Coronary artery (tissue), 2 donors: Measurements from ENCODE around the gene C2CD2.

ENCODE experiments used
- DNase-seq: peaks from one replicate; pipeline ENCODE4 v3.0.0-alpha.2; 2017; ENCODE audit warnings: low spot score
- H3K27ac ChIP-seq, 2 donors: fragments of 200-600 bp; sonication (generic); one replicate each; pipeline ENCODE4 v1.5.1; 2016 to 2019
- H3K4me3 ChIP-seq: fragments of 200-600 bp; sonication (generic); 2 replicates; pipeline ENCODE4 v1.5.1; 2016; ENCODE audit warnings: mild to moderate bottlenecking, moderate library complexity
- TF ChIP-seq, protein P1 (sequence below): fragments of 200-600 bp; sonication (generic); IDR thresholded peaks from one replicate; pipeline ENCODE4 v1.5.1; 2019; ENCODE audit warnings: antibody characterized with exemption

The C2CD2 gene

DNA sequence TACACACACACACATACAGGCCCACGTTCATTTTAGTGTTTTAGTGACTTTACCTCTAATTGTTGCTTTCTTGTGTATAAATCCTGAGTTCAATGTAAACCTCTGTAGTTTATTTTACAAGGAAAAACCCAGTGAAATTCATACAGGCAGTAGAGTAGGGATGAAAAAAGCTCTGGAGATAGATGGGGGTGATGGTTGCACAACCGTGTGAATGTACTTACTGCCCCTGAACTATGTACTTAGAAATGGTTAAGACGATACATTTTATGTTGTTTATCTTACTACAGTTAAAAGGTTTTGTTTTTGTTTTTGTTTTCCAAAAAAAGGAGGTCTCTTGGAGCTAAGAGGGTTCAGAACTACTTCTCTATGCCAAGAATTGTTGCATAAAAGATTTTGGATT lies 45.0 kb downstream of the C2CD2 start:
- no peak overlapping the region for H3K4me3 ChIP-seq
- DNase-seq = no peak
- TF ChIP-seq, protein P1, sequence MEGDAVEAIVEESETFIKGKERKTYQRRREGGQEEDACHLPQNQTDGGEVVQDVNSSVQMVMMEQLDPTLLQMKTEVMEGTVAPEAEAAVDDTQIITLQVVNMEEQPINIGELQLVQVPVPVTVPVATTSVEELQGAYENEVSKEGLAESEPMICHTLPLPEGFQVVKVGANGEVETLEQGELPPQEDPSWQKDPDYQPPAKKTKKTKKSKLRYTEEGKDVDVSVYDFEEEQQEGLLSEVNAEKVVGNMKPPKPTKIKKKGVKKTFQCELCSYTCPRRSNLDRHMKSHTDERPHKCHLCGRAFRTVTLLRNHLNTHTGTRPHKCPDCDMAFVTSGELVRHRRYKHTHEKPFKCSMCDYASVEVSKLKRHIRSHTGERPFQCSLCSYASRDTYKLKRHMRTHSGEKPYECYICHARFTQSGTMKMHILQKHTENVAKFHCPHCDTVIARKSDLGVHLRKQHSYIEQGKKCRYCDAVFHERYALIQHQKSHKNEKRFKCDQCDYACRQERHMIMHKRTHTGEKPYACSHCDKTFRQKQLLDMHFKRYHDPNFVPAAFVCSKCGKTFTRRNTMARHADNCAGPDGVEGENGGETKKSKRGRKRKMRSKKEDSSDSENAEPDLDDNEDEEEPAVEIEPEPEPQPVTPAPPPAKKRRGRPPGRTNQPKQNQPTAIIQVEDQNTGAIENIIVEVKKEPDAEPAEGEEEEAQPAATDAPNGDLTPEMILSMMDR = no peak
- no peak overlapping the region for H3K27ac ChIP-seq

DNA sequence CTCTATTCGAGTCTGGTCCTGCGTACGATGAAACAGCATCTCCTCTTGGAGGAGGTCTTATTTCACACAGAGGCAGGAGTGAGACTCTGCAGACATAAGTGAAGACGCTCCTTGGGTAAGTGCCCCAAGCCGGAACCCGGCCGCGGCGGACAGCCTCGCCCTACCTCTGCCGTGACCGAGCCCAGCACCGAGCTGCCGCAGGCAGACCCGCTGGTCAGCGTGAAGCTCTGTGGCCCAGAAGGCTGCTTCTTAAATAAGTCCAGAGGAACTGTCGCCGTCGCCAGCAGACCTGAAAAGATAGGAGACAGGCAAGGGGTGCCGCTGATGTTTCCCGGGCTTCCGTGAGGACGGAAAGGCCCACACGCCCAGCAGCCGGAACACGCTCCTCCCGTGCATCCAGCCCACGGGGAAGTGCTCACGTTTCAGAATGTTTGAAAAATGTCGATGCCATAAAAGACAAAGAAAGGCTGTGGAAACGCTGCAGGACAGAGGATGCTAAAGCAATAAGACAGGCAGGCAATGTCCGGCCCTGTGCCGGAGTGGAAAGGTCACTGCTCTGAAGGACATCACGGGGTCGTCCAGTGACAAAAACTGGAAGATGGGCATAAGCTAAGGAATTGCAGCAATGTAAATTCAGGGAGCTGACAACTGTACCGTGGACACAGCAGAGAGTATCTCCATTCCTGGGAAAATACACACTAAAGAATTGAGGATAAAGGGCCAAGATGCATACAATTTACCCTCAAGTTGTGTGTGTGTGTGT lies 46.1 kb downstream of the C2CD2 start:
- no peak overlapping the region for H3K27ac ChIP-seq
- no peak for DNase-seq

DNA sequence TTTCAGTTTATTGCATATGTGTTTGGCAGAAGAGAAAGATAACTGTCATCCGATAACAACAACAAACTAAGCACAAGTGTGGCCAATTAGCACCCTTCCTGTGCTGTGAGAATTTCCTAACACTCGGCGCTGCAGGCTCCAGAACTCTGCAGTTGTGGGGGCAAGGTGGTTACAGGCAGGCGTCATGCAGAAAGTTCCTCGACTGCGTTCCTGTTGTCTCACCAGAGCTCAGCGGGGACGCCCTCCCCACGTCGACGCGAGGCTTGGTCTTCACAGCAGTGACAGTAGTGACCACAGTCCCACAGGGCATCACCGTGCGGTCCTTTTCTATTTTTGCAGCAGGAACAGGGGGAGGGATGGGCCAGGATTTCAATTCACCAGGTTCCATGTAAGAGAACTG lies 47.0 kb downstream of the C2CD2 start:
- TF ChIP-seq, protein P1 = no peak
- H3K27ac ChIP-seq = no peak overlapping the region
- no peak for DNase-seq
- no peak overlapping the region for H3K4me3 ChIP-seq

More for the DNA sequence above, 46.1 kb downstream of the C2CD2 start:
- TF ChIP-seq, protein P1 = no peak
- no peak overlapping the region for H3K4me3 ChIP-seq

DNA sequence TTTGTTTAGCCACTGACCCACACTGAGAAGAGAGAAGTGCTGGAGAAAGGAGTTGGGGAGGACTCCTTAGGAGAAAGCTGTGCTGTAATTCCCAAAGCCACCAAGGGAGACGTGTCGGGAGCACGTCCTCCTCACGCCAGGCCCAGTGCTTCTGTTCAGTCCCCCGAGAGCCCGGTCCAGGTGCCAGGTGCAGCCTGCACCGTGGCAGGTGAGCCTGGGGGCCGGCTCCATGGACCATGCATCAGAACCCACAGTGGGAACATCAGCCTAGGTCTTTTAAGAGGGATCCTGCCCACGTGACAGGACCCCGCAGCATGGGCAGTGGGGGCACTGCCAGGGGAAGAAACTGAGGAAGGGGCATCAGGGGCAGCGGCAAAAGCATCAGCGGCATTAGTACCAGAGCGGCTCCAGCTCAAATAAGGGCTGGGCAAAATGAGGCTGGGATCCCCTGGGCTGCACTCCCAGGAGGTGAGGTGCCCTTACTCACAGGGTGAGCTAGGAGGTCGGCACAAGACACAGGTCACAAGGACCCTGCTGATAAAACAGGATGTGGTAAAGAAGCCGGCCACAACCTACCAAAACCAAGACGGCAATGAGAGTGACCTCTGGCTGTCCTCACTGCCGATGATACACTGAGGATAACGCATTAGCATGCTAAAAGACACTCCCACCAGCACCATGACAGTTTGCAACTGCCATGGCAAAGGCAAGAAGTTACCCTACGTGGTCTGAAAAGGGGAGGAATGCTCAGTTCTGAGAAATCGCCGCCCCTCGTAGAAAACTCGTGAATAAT lies 50.1 kb downstream of the C2CD2 start:
- TF ChIP-seq, protein P1 = no peak

DNA sequence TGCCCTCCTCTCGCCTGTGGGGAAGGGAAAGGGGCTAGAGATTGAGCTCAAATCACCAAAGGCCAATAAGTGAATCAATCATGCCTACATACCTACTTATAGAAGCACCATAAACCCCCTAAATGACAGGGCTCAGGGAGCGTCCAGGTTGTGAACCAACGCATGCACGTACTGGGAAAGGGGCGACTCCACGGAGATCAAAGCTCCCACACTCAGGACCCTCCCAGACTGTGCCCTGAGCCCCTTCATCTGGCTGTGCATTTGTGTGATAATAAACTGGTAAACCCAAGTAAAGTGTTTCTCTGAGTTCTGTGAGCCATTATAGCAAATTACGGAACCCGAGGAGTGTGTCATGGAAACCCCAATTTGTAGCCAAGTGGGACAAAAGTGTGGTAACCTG lies 50.9 kb downstream of the C2CD2 start:
- H3K27ac ChIP-seq = no peak overlapping the region
- H3K4me3 ChIP-seq = no peak overlapping the region
- TF ChIP-seq, protein P1 = no peak
- DNase-seq = no peak

More for the DNA sequence above, 50.1 kb downstream of the C2CD2 start:
- DNase-seq = peak; percentile 46
- Histone ChIP-seq H3K4me3 (no peak overlapping the region), H3K27ac (no peak overlapping the region)

DNA sequence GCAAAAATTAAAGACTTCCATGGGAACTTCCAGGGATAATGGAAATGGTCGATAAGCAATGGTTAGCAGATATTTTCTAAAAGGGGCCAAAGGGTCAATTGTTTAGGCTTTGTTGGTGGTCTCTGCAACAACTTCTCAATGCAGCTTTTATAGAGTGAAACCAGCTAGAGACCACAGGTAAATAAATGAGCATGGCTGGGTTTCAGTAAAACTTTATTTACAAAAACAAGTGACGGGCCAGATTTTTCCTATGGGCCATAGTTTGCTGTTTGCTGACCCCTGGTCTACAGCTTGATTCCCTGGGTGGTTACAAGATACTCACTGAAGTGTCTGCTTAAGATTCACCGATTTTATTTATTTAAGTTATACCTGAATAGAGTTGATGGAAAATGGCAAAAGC lies 52.0 kb downstream of the C2CD2 start:
- Histone ChIP-seq H3K4me3 (no peak overlapping the region), H3K27ac (no peak overlapping the region)
- TF ChIP-seq, protein P1 = no peak
- no peak for DNase-seq
